ENCODE data around the gene TRAPPC8.
"Not testable (repeated sequence)": the region's sequence is repeated elsewhere in the genome, so short reads cannot be mapped to it uniquely, and the experiment has no call there.

The TRAPPC8 gene

DNA sequence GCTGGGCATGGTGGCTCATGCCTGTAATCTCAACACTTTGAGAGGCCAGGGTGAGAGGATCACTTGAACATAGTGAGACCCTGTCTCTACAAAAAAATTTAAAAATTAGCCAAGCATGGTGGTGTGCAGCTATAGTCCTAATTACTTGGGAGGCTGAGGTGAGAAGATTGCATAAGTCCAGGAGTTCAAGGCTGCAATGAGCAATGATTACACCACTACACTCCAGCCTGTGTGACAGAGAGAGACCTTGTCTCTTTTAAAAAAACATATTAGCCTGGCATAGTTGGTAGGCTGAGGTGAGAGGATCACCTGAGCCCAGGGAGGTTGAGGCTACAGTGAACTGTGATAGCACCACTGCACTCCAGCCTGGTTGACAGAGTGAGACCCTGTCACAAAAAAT, 13.7 kb downstream of the TRAPPC8 start:
- Histone ChIP-seq H3K79me2 (peaks cover 23% of the 10 kb centered on the region), H3K9me3 (ENCODE audit: control insufficient read depth, low read length) (no peaks in the 10 kb centered on the region), H2AFZ (no peak overlapping the region), H3K36me3 (ENCODE audit: control insufficient read depth, insufficient read depth, low read length) (no peaks in the 10 kb centered on the region), H3K27ac (no peak overlapping the region), H3K4me1 (no peaks in the 10 kb centered on the region), H3K27me3 (ENCODE audit: control insufficient read depth, insufficient read depth, low read length) (no peaks in the 10 kb centered on the region), H3K4me2 (ENCODE audit: low read length) (no peak overlapping the region), H3K4me3 (ENCODE audit: low read depth, low read length) (no peak overlapping the region), H3K9ac (no peak overlapping the region)
- TF ChIP-seq, protein P1, sequence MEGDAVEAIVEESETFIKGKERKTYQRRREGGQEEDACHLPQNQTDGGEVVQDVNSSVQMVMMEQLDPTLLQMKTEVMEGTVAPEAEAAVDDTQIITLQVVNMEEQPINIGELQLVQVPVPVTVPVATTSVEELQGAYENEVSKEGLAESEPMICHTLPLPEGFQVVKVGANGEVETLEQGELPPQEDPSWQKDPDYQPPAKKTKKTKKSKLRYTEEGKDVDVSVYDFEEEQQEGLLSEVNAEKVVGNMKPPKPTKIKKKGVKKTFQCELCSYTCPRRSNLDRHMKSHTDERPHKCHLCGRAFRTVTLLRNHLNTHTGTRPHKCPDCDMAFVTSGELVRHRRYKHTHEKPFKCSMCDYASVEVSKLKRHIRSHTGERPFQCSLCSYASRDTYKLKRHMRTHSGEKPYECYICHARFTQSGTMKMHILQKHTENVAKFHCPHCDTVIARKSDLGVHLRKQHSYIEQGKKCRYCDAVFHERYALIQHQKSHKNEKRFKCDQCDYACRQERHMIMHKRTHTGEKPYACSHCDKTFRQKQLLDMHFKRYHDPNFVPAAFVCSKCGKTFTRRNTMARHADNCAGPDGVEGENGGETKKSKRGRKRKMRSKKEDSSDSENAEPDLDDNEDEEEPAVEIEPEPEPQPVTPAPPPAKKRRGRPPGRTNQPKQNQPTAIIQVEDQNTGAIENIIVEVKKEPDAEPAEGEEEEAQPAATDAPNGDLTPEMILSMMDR (IDR thresholded peaks at IDR 0.05) = no peak

GRCh38 chr18:31926988-31927387, 15.9 kb downstream of the TRAPPC8 start:
- H3K36me3 ChIP-seq (ENCODE audit: control insufficient read depth, insufficient read depth, low read length); H3K27ac ChIP-seq; H3K4me3 ChIP-seq (ENCODE audit: low read depth, low read length); H3K4me1 ChIP-seq; H3K9ac ChIP-seq; H3K9me3 ChIP-seq (ENCODE audit: control insufficient read depth, low read length); H2AFZ ChIP-seq; H3K27me3 ChIP-seq (ENCODE audit: control insufficient read depth, insufficient read depth, low read length); H3K4me2 ChIP-seq (ENCODE audit: low read length): not testable (repeated sequence)
- peaks cover 17% of the 10 kb centered on the region for H3K79me2 ChIP-seq

DNA sequence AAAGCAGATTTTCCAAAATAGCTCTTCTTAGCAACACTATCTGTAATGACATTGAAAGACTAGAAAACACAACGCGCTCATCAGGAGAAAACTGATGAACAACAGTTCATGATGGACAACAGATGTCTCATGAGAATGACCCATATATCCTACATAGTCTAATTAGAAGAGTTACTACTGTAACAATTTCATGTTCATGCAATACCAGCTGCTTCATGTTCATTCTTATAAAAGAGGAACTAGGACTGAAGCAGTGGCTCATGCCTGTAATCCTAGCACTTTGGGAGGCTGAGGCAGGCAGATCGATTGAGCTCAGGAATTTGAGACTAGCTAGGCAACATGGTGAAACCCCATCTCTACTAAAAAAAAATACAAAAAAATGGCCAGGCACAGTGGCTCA, 22.7 kb downstream of the TRAPPC8 start:
- TF ChIP-seq, protein P1 (IDR thresholded peaks at IDR 0.05) = no peak
- Histone ChIP-seq H3K27ac (no peak overlapping the region), H3K4me2 (ENCODE audit: low read length) (no peak overlapping the region), H3K9ac (no peak overlapping the region), H3K9me3 (ENCODE audit: control insufficient read depth, low read length) (no peaks in the 10 kb centered on the region), H3K79me2 (peaks cover 9% of the 10 kb centered on the region), H3K4me3 (ENCODE audit: low read depth, low read length) (no peak overlapping the region), H3K27me3 (ENCODE audit: control insufficient read depth, insufficient read depth, low read length) (no peaks in the 10 kb centered on the region), H3K36me3 (ENCODE audit: control insufficient read depth, insufficient read depth, low read length) (no peaks in the 10 kb centered on the region), H2AFZ (no peak overlapping the region), H3K4me1 (no peaks in the 10 kb centered on the region)

DNA sequence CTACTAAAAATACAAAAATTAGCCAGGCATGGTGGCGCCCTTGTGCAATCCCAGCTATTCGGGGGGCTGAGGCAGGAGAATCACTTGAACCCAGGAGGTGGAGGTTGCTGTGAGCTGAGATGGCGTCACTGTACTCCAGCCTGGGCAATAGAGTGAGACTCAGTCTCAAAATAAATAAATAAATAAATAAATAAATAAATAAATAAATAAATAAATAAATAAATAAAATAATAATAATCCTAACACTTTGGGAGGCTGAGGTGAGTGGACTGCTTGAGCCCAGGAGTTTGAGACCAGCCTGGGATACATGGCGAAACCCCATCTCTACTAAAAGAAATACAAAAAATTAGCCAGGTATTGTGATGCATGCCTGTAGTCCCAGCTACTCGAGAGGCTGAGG, 23.6 kb downstream of the TRAPPC8 start:
- H3K9ac ChIP-seq; H3K36me3 ChIP-seq (ENCODE audit: control insufficient read depth, insufficient read depth, low read length); H3K27ac ChIP-seq; H3K4me1 ChIP-seq; H3K4me2 ChIP-seq (ENCODE audit: low read length); H3K4me3 ChIP-seq (ENCODE audit: low read depth, low read length); H2AFZ ChIP-seq; H3K9me3 ChIP-seq (ENCODE audit: control insufficient read depth, low read length); H3K27me3 ChIP-seq (ENCODE audit: control insufficient read depth, insufficient read depth, low read length): not testable (repeated sequence)
- H3K79me2 ChIP-seq = peaks cover 12% of the 10 kb centered on the region

DNA sequence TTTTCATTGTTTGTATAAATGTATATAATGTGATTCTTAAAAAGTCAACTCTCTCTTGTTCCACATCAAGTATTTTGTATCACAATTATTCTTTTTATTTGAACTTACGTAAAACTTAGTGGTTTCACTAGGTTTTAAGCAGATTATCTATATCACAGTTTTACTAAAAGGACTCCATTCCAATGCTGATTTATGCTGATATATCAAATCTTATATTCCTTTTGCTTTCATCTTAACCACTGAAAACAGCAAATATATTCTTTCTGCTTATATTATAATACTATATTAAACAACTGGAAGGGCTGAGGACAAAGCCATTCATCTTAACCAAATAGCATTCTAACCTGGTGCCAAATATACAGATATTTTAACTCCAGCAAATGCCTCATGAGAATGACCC, 24.2 kb downstream of the TRAPPC8 start:
- Histone ChIP-seq H3K4me3 (ENCODE audit: low read depth, low read length) (no peak overlapping the region), H3K79me2 (peaks cover 13% of the 10 kb centered on the region), H3K36me3 (ENCODE audit: control insufficient read depth, insufficient read depth, low read length) (no peaks in the 10 kb centered on the region), H3K27ac (no peak overlapping the region), H3K27me3 (ENCODE audit: control insufficient read depth, insufficient read depth, low read length) (no peaks in the 10 kb centered on the region), H2AFZ (no peak overlapping the region), H3K9me3 (ENCODE audit: control insufficient read depth, low read length) (no peaks in the 10 kb centered on the region), H3K4me1 (no peaks in the 10 kb centered on the region), H3K9ac (no peak overlapping the region), H3K4me2 (ENCODE audit: low read length) (no peak overlapping the region)
- TF ChIP-seq, protein P1 (IDR thresholded peaks at IDR 0.05) = no peak

DNA sequence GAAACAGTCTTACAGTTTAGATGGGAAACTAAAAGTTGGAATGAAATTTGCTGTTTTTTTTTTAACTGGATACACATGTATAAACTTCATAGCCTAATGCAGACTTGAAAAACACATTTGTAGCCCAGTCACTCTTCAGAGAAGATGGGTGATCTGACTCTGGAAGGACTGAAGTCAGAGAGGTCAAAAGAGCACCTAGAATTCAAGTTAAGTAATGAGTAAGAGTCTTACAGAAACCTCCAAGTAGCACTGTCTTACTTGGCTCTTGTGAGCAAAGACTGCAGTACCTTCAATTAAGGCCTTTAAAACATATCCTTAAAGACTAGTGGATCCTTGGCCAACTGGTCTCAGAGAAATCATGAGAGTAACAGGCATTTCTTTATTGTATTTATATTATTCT, 41.9 kb downstream of the TRAPPC8 start:
- no peak overlapping the region for H2AFZ ChIP-seq
- no peaks in the 10 kb centered on the region for H3K27me3 ChIP-seq (ENCODE audit: control insufficient read depth, insufficient read depth, low read length)
- TF ChIP-seq, protein P1 (IDR thresholded peaks at IDR 0.05) = no peak
- H3K27ac ChIP-seq = no peak overlapping the region
- no peaks in the 10 kb centered on the region for H3K9me3 ChIP-seq (ENCODE audit: control insufficient read depth, low read length)
- H3K79me2 ChIP-seq = no peaks in the 10 kb centered on the region
- no peak overlapping the region for H3K4me3 ChIP-seq (ENCODE audit: low read depth, low read length)
- no peaks in the 10 kb centered on the region for H3K4me1 ChIP-seq
- no peak overlapping the region for H3K4me2 ChIP-seq (ENCODE audit: low read length)
- no peaks in the 10 kb centered on the region for H3K36me3 ChIP-seq (ENCODE audit: control insufficient read depth, insufficient read depth, low read length)
- no peak overlapping the region for H3K9ac ChIP-seq

- H3K4me2 ChIP-seq (ENCODE audit: low read length); H2AFZ ChIP-seq; H3K79me2 ChIP-seq; H3K27me3 ChIP-seq (ENCODE audit: control insufficient read depth, insufficient read depth, low read length); H3K27ac ChIP-seq; H3K4me1 ChIP-seq; H3K4me3 ChIP-seq (ENCODE audit: low read depth, low read length); H3K9ac ChIP-seq; H3K9me3 ChIP-seq (ENCODE audit: control insufficient read depth, low read length); H3K36me3 ChIP-seq (ENCODE audit: control insufficient read depth, insufficient read depth, low read length): not testable (repeated sequence)
These were observed 43.2 kb downstream of the TRAPPC8 start for GRCh38 chr18:31899771-31900170.
